ENCODE measurements around the gene GAB3.

The GAB3 gene

DNA sequence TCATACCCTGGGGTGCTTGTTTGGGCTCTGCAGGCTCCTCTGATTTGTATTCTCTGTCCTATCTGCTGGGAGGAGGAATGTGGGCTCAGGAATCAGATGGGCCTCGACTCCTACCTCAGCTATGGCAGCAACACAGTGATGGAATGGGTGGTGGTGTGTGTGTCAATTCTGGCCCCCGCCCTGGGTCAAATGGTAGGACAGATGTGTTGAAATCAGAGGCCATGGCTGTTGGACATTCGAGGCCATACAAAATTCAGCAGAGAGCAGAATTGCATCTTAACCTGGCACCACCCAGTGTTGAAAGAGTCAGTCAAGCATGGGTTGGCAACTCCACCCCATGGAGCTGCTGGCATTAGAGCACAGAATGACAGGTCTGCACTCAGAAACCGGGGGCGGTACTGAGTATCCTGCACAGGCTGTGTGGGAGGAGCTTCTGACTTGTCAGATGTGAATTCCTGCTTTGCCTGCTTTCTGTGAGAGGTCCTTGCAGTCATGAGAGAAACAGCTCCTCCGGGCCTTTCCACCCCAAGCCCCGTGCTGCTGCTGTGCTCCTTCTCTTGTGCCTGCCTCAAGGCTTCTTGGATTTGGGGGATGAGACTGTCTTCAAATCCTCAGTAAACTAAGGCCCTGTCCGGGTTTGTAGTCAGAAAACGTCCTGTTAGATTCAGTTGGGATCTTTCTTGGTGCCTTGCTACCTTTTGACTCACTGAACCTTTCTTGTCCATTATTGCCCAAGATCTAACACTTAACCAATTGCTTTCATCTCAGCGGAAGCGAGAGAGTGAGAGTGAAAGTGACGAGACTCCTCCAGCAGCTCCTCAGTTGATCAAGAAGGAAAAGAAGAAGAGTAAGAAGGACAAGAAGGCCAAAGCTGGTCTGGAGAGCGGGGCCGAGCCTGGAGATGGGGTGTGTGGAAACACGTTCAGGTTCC lies 24.8 kb upstream of the GAB3 start:
- DNase-seq, result peak; percentile 49 to 67
- TF ChIP-seq POLR2A (IDR thresholded peaks at IDR 0.05; ENCODE audit: low read length) (peak; percentile 27), GATA1 (IDR thresholded peaks at IDR 0.05; ENCODE audit: low read depth, low read length) (no peak)

DNA sequence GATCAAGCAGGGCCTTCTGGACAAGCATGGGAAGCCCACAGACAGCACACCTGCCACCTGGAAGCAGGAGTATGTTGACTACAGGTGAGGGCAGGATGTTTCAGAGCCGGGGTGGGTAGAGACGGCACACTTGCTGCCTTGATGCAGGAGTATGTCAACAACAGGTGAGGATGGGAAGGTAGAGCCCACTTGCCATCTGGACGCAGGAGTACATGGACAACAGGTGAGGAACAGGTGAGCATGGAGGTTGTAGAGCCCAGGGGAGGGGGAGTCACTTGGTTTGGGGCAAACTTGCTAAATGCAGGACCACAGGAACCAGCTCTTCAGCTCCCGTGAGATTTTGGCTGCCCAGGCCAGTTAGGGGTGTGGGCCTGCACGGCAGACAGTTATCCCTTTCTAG lies 23.7 kb upstream of the GAB3 start:
- TF ChIP-seq POLR2A (IDR thresholded peaks at IDR 0.05; ENCODE audit: low read length) (no peak), GATA1 (IDR thresholded peaks at IDR 0.05; ENCODE audit: low read depth, low read length) (no peak)
- DNase-seq, result no peak

DNA sequence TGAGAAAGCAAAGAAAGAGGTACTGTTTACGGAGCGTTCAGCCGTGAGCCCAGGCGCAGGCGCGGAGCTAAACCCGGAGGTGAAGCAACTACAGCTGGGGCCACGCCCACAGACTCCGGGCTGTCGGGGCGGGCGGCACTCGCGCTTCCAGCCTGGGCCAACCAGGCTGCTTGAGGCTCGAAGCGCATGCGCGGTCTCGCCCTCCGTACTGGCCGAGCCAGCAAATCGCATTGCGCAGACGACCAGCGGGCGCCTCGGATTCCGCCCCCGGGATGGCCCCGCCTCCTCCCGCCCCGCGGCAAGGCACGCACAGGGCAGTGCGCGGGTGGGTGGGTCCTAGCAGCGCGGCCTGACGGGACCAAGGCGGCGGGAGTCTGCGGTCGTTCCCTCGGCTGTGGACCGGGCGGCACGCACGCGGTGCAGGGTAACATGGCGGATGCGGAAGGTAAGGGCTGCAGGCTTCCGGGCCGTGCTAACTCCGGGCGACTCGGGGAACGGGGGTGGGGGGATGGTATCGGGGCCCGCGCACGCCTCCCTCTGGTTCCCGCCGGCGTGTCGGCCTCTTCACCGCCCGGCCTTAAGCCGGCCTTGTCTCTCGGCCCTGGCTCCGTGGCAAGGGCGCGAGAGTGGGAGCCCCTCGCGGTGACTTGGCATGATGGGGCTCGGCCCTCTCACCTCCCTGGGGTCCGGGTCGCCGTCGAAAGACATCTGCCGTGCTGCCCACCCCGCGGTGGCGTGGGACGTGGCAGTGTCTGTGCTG lies 11.8 kb upstream of the GAB3 start, which contains the start of gene DKC1:
DKC1 (plus strand) TSS at position 328 of the 760 bp plus-strand sequence; CDS start at position 430, 102 bp downstream.
- DNase-seq, result peak; percentile 98
- TF ChIP-seq GATA1 (IDR thresholded peaks at IDR 0.05; ENCODE audit: low read depth, low read length) (no peak), POLR2A (IDR thresholded peaks at IDR 0.05; ENCODE audit: low read length) (peak; percentile 76)

DNA sequence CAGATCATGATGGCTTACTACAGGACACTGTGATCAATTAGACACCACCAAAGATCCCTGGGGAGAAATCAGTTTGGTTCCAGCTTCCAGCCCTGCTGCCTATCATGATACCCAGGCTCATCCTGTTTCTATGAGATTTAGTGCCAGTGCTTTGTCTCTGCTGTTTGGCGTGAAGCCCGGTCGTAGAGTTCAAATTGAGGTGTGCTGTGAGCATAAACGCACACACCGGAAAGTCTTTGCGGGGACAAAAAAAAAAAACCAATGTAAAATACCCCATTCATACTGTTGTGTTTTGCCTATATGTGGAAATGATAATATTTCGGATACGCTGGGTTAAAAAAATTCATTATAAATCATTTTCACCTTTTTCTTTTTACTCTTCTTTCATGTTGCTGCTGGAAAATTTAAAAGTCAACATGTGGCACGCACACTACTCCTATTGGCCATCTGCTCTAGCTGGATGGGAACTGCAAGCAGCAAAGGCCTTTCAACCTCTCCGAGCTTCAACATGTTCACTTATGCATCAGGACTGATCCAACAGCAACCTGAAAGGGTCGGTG lies 11.2 kb upstream of the GAB3 start:
- DNase-seq, result peak; percentile 63 to 72

DNA sequence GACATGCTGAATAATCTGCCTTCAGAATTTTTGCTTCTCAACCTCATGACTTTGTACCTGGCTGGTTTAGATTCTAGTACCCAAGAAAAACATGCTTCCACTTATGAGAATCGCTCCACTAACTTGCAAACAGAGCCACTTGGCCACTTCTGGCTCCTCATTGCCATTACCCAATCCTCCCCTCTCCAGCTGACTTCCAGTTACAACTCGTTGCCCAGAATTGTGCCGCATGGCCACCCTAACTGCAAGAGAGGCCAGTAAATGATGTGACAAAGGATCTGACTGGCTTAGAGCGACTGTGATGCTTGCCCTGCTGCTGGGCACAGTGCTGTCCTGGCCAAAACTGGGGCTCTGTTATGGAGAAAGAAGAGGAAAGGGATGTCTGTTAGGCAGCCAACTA lies 7.8 kb upstream of the GAB3 start:
- DNase-seq, result no peak
- TF ChIP-seq GATA1 (IDR thresholded peaks at IDR 0.05; ENCODE audit: low read depth, low read length) (no peak), POLR2A (IDR thresholded peaks at IDR 0.05; ENCODE audit: low read length) (no peak)

More for the DNA sequence above, 11.2 kb upstream of the GAB3 start:
- TF ChIP-seq GATA1 (IDR thresholded peaks at IDR 0.05; ENCODE audit: low read depth, low read length) (no peak), POLR2A (IDR thresholded peaks at IDR 0.05; ENCODE audit: low read length) (no peak)

DNA sequence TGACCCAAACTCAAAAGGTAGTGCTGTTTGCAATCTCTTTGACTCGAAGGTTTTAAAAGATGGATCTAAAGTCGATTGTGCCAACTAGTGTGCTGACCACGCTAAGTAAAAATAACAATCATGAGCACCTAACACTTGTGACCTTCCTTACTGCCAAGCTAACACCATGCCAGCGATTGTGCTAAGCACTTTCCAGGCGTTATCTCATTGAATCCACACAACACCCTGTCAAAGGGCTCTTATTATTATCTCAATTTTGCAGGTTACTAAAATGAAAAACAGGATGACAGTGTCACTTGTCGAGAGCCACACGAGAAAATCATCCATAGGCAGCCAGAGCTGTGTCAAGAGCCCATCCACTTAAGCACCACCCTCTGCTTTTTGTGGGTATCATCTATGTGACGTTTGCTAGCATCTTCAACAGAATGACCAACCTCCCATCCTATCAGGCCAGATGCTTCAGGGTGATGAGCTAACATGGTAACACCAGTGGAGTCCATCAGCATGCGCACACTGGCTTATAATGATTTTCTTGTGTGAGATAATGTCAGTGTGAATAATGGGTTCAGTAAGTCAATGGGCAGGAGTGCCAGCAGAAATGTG lies 893 bp upstream of the GAB3 start:
- DNase-seq, result peak; percentile 91 to 97

DNA sequence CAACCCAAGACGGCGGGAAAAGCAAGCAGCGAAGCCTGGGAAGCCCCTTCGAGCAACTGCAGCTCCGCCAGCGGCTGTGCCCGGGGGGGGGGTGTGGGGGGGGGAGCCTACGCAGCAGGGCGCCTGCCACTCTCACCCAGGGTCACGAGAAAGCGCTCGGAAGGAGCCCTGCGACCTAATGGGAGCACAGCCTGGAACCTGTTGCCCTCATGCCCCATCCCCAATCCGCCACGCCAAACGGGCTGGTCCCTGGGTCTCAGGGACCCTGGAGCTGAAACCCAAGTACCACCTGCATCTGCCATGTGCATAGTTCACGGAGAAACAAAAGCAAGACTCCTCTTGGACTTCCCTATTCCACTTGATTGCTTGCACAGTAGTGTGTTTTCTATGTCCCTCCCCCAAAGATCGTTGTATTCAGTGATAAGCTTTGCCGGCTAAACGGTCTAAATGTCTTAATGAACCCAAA lies 359 bp upstream of the GAB3 start:
- DNase-seq, result no peak

More for the DNA sequence above, 893 bp upstream of the GAB3 start:
- TF ChIP-seq GATA1 (IDR thresholded peaks at IDR 0.05; ENCODE audit: low read depth, low read length), result peak; percentile 37
- peak; percentile 90 for TF ChIP-seq POLR2A (IDR thresholded peaks at IDR 0.05; ENCODE audit: low read length)

DNA sequence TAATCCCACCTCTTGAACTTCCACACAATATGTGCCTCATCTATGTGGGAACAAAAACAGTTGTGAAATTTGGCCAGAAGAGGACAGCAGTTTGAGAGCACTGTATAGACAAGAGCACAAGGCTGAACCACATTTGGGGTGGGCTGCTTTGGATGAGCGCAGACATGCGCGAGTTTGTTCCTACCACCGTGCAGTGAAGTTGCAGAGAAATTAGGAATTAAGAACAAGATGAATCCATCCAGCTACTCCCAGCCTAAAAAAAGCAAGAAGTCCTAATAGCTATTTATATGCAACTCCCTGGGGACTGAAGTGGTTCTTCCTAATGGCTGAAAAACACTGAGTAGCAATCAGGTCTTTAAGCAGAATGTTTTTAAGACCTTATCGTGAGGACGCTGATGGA lies 1.0 kb downstream of the GAB3 start:
- peak; percentile 48 to 69 for DNase-seq
- TF ChIP-seq GATA1 (IDR thresholded peaks at IDR 0.05; ENCODE audit: low read depth, low read length), result no peak
- peak; percentile 62 for TF ChIP-seq POLR2A (IDR thresholded peaks at IDR 0.05; ENCODE audit: low read length)

More for the DNA sequence above, 359 bp upstream of the GAB3 start:
- TF ChIP-seq POLR2A (IDR thresholded peaks at IDR 0.05; ENCODE audit: low read length) (no peak), GATA1 (IDR thresholded peaks at IDR 0.05; ENCODE audit: low read depth, low read length) (no peak)

DNA sequence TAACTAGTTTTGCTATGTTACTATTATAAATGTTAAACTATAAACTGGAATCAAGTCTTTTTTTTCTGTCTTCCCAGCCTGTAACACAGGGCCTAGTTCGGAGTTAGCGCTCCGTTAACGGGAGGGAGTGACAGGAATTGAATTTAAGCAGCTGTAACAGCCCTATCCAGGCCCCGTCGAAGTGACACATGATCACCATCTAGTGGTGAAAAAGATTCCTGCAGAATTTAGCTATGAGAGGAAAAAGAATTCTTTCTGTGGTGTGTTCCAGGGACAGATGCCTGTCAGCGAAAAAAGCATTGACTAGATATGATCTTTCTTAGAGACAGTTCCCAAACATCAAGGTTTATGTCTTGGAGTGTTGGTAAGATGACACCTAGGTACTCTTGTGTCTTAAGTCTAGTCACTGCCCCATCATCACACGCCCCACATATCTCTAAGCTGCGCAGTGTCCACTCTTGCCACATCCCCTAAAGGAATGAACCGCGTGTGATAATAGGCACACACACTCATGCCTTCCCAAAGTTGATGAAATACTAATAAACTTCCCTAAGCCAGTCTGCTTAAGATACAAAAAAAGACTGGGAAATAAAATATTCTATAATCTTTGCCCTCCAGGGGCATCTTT lies 2.1 kb downstream of the GAB3 start:
- peak; percentile 77 to 86 for DNase-seq
- no peak for TF ChIP-seq POLR2A (IDR thresholded peaks at IDR 0.05; ENCODE audit: low read length)
- no peak for TF ChIP-seq GATA1 (IDR thresholded peaks at IDR 0.05; ENCODE audit: low read depth, low read length)

DNA sequence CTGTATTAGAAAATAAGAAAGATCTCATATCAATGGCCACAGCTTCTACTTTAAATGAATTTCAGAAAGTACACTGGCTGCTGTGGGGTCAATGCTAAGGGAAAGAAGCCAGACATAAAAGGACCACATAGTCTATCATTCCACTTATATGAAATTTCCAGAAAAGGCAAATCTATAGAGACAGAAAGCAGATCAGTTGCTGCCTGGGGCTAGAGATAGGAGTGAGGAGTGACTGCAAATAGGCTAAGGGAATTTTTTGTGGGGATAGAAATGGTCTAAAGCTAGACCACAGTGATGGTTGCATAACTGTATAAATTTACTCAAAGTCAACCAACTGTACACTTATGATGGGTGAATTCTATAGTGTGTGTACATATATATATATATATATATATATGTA lies 8.3 kb downstream of the GAB3 start:
- TF ChIP-seq POLR2A (IDR thresholded peaks at IDR 0.05; ENCODE audit: low read length), result no peak
- TF ChIP-seq GATA1 (IDR thresholded peaks at IDR 0.05; ENCODE audit: low read depth, low read length), result no peak

DNA sequence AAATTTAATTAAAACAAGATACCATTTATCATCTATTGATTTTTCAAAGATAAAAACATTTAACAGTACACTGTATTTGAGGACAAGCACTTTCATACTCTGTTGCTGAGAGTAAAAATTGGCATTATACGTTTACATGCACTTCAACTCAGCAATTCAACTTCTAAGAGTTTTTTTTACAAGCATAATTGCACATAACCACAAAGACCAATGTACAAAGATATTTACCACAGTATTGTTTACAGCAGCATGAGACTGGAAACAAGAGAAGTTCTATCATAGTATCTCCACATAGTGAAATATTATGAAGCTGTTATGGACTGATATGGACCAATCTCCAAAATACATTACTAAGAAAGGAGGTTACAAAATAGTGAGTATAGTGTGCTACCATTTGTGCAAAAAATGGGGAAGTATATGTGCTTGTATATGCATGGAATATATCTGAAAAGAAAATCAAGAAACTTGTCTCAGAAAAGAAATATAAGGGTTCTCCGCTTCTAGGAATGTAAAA lies 10.9 kb downstream of the GAB3 start:
- TF ChIP-seq POLR2A (IDR thresholded peaks at IDR 0.05; ENCODE audit: low read length) (no peak), GATA1 (IDR thresholded peaks at IDR 0.05; ENCODE audit: low read depth, low read length) (no peak)
- peak in 1 of 2 experiments; percentile 22 for DNase-seq

More for the DNA sequence above, 8.3 kb downstream of the GAB3 start:
- DNase-seq, result peak; percentile 11 to 33

DNA sequence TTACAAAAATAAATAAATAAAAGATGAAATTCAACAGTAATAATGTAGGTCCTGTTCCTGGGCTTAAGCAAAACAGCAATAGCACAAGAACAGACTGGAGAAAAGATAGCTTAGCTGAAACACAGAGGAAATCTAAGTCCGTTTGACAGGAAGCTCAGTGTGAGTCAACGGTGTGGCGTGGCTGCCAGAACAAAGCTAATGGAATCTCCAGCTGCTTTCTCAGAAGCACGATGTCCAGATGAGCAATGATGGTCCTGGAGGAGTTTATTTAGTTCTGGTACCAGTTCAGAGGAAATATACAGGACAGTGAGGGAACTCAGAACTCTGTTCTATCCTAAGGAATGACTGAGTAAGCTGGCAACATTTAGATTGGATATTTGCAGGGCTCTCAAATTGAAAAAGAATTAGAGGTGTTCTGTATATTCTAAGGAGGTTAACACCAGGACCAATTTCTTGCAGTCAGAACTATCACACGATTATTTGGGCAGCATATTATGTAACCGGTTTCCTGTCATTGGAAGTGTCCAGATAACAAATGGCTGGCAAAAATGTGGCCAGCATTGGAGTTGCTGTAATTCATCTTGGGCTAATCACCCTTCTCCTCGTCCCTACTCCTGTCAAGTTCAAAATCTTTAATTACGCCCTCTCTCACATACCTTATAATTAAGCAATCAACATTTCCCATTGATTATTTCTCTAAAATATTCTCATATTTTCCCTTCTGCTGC lies 12.7 kb downstream of the GAB3 start:
- peak in 1 of 2 experiments; percentile 11 for DNase-seq
- TF ChIP-seq GATA1 (IDR thresholded peaks at IDR 0.05; ENCODE audit: low read depth, low read length) (no peak), POLR2A (IDR thresholded peaks at IDR 0.05; ENCODE audit: low read length) (no peak)
